CD4-positive, alpha-beta T cell treated with Interferon alpha-2 for 1 hour (primary cell): Measurements from ENCODE around the gene UNC13A.

ENCODE experiments used
- DNase-seq, 2 donors: peaks; one replicate each; pipeline ENCODE4 v3.0.0-alpha.2; 2020 to 2022

The UNC13A gene

DNA sequence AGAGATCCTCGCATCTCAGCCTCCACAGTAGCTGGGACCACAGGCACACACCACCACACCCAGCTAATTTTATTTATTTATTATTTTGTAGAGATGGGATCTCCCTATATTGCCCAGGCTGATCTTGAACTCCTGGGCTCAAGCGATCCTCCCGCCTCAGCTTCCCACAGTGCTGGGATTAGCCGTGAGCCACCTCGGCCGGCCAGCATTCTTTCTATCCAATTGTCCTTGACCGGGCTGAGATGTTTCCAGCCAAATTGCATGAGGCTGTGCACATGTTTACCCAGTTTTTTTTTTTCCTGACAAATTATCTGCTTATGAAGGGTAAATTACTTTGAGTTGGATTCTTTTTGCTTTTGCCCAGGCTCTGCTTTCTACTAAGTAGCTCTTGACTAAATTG lies 28.2 kb downstream of the UNC13A start:
- DNase-seq, result no peak

DNA sequence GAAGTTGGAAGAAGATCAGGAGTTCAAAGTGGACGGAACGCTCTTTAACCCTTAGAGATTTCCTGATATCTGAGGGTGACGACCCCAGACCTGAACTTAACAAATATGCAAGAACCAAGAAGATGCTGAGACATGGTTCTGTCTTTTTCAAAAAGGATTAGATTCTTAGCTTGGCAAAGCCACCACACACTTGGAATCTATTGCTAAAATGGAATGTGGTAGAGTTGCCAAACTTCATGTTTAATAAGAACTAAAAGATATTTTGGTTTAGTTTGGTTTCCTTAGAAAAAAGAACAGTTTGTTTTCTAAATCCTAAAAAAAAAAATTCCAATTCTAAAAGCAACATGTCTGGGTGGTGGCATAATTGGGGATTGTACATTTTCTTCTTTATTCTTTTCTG lies 29.5 kb downstream of the UNC13A start:
- no peak for DNase-seq

DNA sequence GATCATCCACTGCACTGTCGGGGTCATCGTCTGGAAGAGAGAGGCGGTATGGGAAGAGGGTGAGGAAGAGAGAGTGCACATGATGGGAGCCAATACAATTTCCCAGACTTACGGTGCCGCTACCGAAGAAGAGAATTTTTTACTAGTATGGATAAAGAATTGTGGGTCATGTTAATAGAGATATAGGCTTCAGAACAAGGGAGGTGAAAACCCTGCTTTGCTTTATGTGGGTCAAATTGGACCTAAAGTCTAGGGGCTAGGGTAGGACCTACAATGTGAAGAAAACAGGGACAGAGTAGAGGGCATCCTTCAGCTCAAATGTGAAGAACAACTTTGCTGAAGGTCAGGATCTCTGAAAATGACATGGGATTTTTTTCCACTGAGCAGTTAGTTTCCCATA lies 29.9 kb downstream of the UNC13A start:
- no peak for DNase-seq

DNA sequence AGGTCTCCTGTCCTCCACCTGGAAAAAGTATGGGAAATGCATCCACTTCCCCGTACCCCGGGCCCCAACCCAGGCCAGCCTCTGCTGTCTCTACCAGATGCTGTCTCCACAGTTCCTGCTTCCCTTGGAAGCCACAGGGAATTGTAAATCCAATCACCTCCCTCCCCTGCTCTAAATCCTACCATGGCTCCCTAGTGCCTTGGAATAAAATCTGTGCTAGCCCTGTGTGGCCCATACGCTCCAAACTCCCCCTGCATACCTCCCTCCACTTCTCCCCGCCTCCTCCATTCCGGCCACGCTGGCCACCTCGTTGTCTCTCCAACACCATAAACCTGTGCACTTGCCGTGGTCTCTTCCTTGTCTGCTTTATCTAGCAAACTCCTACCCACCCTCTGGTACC lies 31.2 kb downstream of the UNC13A start:
- no peak for DNase-seq

DNA sequence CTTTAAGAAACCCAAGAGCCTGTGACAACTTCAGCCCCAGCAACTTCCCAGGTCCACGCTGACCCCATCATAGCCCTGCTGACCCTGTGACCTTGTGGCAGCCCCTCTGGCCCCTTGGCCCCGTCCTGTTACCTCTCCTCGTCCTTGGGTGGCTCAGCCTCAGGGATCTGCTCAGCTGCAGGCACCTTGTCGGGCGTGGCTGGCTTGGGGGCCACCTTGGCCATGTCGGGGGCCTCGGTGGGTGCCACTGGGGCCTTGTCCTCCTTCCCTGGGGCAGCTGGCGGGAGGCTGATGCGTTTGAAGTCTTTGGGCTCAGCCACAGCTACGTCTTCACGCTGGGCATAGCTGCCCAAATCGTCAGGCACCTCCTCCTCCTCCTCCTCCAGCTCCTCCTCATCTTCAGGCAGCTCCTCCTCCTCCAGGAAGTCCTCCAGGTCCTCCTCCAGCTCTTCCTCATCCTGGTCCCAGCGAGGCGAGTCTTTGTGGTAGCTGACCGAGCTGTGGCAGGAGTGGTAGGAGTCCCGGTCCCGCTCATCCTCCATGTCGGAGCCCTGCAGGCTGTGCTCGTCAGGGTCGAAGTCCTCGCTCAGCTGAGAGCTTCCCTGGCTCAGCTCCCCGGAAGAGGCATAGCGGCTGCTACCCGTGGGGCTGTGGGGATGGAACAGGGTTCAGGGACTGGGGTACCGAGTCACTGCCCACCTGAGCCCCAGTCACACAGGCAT lies 32.2 kb downstream of the UNC13A start:
- no peak for DNase-seq

DNA sequence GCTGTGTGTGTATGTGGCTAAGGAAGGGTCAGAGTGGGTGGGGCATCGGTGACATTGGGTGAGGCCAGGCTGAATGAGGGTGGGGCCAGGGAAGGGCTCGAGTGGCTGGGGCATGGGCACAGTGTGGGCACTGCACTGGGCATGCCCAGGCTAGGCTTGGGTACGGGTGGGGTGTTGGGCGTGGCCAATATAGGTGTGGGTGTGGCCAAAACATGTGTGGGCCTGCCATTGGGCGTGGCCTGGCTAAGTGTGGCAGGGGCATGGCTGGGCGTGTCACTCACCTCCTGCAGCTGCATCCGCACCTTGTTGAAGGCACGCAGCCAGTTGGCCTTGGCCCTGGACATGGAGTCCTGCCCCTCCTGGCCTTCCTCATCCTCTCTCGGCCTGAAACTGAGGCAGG lies 33.2 kb downstream of the UNC13A start:
- DNase-seq, result no peak

DNA sequence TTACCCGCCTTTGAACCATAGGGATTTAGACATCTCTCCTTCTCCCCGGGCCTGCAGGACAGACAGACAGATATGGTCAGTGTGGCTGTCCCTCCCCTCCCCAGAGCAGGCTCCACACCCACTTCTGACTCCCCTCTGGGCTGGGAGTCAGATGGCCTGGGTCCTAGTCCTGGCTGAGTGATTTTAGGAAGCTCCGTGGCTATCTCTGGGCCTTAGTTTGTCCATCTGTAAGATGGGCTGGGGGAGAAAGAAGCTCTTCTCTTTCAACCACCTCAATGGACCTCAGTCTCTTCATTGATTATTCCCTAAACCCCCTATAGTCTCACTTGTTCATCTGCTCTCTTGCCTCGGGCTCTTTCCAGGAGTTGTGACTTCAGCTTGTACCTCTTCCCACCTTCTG lies 35.5 kb downstream of the UNC13A start:
- no peak for DNase-seq

DNA sequence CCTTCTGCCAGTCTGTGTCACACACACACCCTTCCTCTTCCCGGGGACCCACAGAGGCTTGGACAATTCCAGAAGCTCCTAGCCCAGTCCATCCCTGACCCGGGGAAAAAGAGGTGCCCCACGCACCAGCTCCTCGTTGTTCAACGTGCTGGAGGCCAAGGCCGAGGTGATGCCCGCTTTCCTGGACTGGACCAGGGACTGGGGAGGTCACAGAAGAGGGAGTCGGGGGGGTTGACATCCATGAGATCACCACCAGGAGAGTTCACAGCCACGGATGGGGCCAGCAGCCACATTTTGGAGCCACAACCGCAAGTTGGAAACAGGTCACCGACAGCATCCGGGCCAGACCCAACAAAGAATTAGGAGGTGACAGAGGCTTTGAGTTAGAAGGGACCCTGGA lies 39.4 kb downstream of the UNC13A start:
- no peak for DNase-seq

DNA sequence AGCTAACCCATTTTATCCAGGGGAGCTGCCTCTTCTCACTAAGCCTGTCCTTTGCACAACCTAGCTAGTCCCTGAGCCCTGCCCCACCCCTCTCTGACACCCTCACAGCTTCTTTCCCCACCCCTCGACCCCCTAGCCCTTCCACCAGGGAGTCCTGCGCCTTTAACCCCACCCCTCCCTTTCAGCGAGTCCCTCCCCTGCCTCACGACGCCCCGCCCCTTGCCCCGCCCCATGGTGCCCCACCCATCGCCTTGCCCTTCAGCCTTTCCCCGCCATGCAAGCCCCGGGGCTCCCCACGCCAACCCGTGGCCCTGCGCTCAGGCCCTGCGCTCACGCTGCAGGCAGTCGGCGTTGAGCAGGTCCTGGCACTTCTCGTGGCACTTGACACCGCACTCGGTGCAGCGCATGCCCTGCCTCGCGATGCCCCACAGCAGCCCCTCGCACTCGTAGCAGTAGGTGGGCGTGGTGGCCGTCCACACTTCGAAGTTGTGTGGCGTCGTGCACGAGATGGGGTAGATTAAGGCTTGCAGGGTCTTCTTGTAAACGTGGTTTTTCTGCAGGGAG lies 40.0 kb downstream of the UNC13A start:
- DNase-seq, result no peak

DNA sequence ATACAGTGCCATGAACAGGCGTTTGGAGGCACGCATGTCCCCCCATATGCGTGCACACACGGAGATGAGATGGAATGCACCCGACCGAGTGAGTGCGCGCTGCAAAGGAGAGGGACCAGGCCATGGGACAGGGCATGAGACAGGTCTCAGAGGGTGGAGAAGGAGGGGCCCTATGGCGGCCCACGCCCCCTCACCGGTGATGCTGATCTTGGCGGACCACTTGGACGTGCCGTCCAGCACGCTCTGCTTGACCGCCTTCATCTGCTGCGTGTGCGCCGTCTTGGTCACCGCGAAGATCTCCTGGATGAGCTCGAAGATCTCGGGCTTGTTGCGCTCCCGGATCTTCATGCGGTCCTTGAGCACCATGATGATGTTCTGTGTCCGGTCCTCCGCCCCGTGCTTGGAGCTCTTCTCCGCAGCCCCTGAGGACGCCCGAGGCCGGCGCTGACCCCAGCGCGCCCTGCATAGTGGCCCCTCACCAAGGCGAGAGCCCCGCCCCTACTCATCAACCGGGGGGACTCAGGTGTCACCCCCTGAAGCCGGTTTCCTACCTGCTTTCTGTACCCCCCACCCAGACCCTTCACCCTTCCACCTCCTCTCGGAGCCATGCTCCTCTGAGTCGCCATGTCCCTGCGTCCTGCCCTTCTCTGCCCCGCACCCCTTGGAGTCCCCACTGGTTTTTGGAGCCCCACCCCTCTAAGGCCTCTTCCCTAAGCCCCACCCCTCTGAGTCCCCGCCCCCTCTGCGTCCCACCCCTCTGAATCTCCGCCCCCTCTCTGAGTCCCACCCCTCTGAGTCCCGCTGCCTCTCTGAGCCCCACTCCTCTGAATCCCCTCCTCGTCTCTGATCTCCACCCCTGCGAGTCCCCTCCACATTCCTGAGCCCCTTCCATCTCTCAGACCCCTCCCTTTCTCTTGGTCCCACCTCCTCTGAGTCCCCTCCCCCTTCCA lies 40.8 kb downstream of the UNC13A start:
- no peak for DNase-seq

DNA sequence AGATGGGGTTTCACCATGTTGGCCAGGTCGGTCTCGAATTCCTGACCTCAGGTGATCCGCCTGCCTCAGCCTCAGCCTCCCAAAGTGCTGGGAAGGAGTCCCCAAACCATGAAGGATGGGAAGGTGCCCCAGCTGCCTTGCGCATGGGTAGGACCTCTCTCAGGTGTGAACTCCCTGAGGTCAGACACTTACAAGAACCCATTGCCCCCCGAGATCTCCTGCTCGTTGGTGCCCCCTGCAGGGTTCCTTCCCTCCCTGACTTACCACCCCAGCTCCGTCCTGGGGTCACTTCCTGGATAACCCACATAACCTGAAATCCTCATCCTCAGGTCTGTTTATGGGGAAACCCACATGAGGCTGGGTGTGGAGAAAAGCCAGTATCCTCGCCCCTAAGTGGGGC lies 41.7 kb downstream of the UNC13A start:
- no peak for DNase-seq

DNA sequence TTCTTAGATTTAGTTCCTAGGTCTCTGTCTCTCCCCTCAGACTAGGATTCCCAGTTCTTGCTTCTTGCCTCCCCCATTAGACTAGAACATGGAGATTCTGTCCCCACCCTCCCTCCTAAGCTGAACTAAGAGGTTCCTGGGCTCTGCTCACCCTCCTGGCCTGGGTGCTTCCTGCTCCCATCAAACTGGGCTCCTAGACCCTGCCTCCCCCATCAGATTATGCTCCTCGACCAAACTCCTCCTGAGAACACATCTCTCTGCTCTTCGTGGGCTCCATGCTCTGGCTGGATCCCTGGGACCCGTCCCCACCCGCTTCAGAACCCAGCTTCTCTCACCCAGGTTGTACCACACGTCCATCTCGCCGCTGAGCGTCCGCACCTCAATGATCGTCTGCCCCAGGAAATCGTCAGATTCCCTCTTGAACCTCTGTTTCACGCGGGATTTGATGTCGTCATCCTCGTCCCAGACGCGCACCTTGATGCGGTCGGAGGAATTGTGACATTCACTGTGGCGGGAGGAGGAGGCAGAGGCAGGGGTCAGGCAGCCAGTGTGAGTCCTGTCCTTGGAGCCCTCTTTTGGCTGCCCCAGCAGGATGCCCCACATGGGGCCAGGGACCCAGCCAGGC lies 42.7 kb downstream of the UNC13A start:
- no peak for DNase-seq

DNA sequence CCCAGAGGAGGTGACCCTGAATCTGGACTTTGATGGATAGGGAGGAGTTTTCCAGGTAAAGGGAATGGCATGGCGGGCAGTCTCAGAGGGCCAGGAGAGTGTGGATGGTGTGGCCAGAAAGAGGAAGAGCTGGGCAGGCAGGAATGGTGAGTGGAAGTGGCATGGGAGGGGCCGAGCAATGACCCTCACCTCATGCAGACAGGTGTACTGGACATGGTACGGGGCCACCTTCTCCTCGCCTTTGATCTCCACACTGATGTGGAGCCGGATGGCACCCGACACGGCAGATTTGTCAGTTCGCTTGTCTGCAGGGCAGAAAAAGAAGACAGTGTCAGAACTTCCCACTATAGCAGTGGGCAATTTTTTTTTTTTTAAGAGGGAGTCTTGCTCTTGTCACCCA lies 45.5 kb downstream of the UNC13A start:
- DNase-seq, result no peak

DNA sequence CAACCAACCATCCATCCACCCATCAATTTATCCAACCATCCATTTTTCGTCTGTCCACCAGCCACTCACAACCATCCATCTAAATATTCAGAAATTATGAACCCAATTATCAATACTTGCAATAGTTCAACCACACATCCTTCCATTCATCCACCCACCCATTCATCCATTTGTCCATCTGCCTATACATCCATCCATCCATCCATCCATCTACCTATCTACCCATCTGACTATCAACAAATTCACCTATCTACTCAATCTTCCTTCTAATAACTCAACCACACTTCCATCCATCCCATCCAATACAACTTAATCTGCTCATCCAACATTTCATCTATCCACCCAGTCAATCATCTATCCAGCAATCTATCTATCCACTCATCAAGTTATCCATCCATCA lies 46.3 kb downstream of the UNC13A start:
- DNase-seq, result no peak

DNA sequence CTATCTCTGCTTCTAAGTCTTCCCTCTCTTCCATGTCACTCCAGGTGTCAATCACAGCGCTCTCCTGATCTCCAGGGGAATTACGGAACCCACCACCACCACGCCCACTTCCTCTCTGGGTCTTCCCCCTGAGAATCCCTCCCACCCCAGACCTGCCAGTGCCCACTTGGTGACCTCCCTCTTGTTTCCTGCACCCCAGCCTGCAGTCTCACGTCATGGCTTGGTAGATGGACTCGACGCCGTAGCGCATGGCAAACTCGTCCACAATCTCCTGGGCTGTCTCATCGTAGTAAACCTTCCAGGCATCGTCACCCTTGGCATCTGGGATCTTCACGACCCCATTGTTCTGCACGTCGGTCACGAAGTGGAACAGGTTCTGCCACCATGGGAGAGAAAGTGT lies 47.0 kb downstream of the UNC13A start:
- DNase-seq, result no peak

DNA sequence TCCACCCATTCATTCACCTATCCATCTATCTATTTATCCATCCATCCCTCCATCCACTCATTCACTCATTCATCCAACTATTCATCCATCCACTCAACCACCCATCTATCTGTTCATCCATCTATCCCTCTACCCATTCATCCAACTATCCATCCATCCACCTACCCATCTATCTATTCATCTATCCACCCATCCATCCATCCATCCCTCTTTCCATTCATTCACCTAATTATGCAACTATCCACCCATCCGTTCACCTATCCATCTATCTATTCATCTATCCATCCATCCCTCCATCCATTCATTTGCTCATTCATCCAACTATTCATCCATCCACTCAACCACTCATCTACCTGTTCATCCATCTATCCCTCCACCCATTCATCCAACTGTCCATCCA lies 54.5 kb downstream of the UNC13A start:
- no peak for DNase-seq

DNA sequence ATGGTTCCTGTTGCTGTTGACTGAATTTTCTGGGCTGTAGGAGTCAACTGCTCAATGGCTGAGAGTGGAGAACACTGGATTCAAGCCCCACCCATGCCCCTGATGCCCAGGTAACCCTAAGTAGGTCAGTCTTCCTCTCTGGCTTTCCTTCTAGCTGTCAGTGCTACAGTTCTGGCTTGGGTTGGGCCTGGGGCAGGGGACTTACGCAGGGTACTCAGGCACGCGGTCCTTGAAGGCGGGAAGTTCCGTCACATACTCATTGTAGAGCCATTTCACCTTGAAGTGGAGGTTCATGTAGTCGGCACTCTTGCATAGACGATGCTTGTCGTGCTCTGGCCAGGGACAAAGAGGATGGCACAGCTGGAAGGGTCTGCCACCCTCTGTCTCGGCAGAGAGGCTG lies 55.6 kb downstream of the UNC13A start:
- no peak for DNase-seq

DNA sequence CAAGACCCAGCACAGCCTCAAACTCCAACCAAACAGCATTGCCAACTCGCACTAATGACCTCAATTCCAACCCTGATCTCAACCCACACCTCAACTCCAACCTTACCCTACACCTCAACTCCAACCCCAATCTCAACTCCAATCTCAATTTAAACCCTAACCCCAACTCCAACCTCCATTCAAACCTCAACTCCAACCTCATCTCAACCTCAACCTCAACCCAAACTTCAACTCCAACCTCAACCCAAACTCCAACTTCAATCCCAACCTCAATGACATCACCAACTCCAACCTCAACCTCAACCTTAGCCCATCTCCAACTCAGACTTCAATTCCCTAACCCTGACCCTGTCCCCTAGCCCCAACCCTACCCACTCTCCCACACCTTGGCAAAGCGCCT lies 58.4 kb downstream of the UNC13A start:
- DNase-seq, result no peak

DNA sequence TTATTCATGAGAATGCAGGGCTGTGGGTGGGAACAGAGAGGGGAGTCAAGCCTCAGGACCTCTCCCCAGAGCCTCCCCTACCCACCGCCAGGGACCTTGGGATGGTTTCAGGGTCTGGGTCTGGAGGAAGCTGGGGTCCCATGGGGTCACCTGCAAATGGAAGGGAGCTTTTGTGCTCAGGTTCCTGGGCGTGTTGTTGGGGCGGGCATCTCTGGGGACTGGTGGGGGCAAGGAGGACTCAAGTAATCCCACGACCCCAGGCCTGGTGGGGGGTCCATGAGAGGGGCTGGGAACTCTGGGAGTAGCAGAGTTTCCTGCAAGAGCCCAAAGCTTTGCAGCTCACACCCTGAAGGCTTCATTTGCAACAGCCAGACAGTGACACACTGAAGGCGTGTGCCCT lies 60.2 kb downstream of the UNC13A start:
- no peak for DNase-seq

DNA sequence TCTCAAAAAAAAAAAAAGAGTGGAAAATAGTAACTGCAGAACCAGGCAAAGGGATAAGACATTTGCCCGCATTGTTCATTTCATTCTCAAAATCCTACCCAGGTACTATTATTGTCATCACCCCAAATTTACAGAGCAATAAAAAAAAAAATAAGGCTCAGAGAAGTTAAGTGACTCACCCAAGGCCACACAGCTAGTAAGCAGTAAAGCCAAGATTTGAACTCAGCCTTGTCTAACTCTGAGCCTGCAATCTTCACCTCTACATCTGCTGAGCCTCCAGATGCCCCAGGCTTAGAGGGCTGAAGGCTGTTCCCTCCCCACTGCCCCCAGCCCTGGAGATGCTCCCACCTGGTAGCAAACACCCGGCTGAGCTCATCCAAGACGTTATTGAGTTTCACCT lies 61.0 kb downstream of the UNC13A start:
- DNase-seq, result no peak

DNA sequence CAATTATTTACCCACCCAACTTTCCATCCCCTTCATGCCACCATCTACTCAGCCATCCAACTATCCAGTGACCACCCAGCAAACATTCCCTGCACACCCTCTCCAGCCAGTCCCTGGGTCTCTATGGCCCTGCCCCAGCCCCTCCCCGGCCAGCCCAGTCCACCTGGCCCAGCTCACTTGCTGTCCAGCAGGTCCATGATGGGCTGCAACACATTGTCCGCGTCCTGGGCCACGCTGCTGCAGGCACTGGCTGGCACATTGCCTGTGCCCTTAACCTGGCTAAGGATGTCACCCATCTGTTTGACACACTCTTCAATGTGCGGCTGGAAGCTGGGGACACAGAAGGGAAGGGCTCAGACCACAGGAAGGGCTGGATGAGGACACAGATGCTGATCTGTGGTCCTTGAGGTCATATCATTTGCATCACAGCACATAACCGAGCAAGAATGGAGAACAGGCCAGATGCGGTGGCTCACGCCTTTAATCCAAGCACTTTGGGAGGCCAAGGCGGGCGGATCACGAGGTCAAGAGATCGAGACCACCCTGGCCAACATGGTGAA lies 61.6 kb downstream of the UNC13A start:
- DNase-seq, result no peak

DNA sequence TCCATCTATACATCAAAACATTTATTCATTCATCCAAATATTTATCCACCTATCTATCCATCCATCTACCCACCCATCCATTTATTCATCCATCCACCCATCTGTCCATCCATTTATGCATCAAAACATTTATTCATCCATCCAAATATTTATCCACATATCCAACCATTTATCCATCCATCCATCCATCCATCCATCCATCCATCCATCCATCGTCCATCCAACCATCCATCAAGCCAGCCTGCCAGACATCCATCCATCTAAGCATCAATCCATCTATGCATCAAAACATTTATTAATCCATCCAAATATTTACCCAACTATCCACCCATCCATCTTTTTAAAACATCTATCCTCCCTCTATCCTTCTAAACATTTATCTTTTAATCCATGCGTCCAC lies 62.2 kb downstream of the UNC13A start:
- DNase-seq, result no peak

DNA sequence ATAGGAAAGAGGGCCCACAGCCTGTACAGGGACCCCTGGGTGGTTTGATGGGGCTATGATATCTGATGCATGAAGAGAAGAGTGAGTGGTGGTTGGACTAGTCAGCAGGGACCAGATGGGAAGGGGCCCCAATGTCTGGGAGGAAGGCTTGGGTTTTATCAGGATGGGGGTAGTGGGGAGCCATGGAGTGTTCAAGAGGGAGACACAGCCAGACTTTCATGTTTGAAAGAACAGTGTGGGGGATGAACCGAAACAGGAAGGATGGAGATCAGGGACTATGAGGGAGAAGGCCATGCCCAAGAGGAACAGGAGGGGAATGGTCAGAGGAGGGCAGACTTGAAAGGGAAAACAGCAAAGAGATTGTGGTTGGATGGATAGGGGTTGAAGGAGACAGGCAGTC lies 63.1 kb downstream of the UNC13A start:
- no peak for DNase-seq
